NCI-H1092 treated with DMSO at 0.1 percent for 48 hours (cell line): Measurements from ENCODE around the gene CNOT1.

Source experiments
- DNase-seq: peaks from one replicate; lab custom pipeline; 2025; lab: John Stamatoyannopoulos, UW

The CNOT1 gene

GRCh38 chr16:58481226-58481869, 148.3 kb downstream of the CNOT1 start:
- DNase-seq, result no peak

- DNase-seq, result no peak
Observed at GRCh38 chr16:58478427-58478826, 151.2 kb downstream of the CNOT1 start.

GRCh38 chr16:58476791-58477190, 152.8 kb downstream of the CNOT1 start:
- DNase-seq, result no peak

- DNase-seq, result no peak
Observed at GRCh38 chr16:58475091-58475619, 154.5 kb downstream of the CNOT1 start.

- no peak for DNase-seq
Observed at GRCh38 chr16:58474296-58474695, 155.3 kb downstream of the CNOT1 start.

- DNase-seq, result no peak
Observed at GRCh38 chr16:58472827-58473226, 156.8 kb downstream of the CNOT1 start.

GRCh38 chr16:58472266-58472665, 157.4 kb downstream of the CNOT1 start:
- DNase-seq, result no peak

- DNase-seq, result no peak
Observed at GRCh38 chr16:58471209-58471975, 158.2 kb downstream of the CNOT1 start.
